Left lobe of liver (tissue), 2 donors: ENCODE data around the gene ACVRL1. TPM values are rescaled to one million over a fixed set of nuclear protein-coding genes. Genes with fewer than 3 reads are reported as not detected.

Experiments
- ATAC-seq: fragments of 200-7000 bp; cut with Tn5 transposase; one replicate; pipeline ENCODE4 v1.9.1; 2020; ENCODE audit warnings: mild to moderate bottlenecking, moderate library complexity
- DNase-seq: peaks from one replicate; pipeline ENCODE4 v3.0.0-alpha.2; 2020; ENCODE audit warnings: low spot score
- total RNA-seq: library from RNA; stranded (reverse); gene quantifications from one replicate; pipeline ENCODE4 v1.2.1, GENCODE V29; 2021
- donor health status: DM: no; HTN: no; CAD: no; lungs with moderate emphysema.
- donor health status: DM: no; HTN: yes; CAD: no.

The ACVRL1 gene
- total RNA-seq, 1 donor from 2014 or later, result 7.1 TPM

DNA sequence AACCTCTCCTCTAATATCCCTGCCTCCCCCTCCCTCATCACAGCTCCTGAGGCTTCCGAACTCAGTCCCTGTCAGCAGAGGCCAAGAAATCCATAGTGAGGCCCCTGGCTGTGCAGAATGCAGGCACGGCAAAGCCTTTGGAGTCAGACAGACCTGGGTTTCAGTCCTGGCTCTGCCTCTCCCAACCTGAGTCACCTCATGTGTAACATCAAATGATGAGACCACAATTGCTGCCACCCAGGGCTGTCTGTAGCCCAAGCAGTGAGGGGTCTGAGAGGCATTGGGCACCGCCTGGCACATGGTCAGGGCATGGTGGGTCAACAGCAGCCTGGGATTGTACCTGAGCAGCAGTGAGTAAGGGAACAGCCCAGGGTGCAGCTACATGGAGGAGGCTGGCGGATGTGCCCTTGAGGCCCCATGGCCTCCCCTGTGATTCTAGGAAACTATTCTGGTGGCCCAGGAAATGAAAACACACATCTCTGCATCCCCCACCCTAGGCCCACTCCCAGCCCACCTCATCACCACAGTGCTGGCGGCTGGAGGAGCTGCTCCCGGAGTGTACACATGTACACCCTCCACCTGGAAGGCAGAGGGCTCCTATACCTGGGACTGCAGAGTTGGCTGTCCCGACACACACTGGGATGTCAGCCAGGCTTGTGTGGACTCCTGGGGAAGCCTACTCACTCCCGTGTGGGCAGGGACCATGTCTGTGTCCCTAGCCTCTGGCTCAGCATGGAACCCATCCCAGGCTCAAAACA, 11.7 kb upstream of the ACVRL1 start:
- DNase-seq, result no peak
- ATAC-seq, result no peak

DNA sequence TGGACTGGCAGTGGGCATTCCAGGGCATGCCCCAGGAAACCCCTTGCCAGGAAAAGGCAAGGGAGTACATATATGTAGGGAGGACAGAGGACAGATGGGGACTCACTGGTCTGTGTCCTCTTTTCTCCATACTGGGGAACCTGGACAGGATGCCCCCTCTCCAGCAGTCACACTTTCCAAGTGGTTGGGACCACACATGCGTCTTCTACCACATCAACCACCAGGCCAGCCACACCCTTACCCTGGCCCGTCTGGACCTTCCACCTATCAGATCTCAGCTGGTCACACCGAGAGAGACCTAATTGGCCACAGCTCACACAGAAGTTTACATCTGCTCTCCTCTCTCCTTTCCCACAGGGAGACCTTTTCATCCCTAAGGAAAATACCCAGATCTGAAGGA, 11.1 kb upstream of the ACVRL1 start:
- peak; percentile 30 for DNase-seq
- no peak for ATAC-seq

DNA sequence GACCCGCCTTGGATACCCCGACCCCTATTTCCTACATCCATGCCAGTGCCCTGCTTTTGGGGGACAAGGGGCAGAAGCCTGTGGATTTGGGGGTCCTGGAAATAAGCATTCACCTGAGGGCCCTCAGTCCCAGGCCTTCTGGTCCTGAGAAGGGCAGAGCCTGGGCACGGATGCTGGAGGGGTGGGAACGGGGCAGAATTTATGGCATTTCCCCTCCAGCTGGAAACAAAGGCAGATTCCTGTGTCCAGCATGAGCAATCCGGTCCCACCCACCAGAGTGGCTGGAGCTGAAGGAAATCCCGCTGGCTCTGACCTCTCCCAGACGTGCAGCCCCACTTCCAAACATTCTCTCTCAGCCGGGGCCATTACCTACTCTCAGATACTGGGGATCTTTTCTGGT, 10.1 kb upstream of the ACVRL1 start:
- peak; percentile 42 for DNase-seq
- ATAC-seq, result no peak

DNA sequence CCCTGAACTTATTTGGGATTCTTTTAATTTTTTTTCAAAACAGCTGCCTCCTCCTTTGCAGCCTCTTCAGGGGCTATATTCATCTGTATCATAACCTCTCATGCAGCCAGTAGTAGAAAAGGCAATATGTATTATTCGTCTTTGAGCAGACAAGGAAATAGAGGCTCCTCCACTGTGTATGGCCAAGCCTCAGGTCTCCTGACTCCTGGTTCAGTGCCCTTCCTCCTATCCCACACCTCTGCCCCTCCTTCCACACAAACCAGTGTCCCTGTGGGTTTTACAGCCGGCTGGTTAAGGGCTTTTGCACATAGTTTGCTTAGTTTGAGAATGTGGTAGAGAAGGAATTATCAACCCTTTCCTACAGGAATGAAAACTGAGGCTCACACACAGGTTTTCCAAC, 8.8 kb upstream of the ACVRL1 start:
- no peak for DNase-seq
- no peak for ATAC-seq

DNA sequence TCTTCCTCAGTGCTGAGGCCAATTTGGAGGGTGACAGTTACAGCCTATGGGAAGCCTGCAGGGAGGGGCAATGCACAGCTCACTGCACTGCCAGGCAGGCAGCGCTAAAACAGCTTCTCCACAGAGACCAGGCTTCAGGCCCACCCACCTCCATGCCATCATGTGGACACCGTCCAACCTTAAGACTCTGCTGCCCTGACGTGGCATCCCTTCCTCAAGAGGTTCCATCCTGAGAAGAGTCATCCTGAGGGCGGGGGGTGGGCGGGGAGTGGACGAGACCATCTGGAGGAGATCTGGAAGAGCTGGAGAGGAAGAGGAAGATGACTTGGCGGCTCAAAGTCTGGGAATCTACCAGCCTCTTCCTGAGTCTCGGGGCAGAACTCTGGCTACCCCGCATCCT, 8.4 kb upstream of the ACVRL1 start:
- DNase-seq (no peak), ATAC-seq (no peak)

DNA sequence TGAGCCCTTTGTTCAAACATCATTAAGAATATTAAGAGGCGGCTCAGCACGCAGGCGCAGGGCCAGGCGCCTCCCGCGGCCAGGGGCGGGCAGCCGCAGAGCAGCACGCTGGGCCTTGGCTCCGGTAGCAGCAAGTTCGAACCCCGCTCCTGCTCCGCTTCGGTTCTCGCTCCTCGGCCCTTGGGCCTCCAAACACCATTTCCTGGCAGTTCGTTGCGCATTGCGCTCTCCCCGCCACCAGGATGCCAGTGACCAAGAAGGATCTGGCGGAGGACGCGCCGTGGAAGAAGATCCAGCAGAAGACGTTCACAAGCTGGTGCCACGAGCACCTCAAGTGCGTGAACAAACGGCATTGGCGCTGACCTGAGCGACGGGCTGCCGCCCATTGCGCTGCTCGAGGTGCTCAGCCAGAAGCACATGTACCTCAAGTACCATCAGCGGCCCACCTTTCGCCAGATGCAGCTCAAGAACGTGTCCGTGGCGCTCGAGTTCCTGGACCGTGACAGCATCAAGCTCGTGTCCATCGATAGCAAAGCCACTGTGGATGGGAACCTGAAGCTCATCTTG, 6.9 kb upstream of the ACVRL1 start:
- DNase-seq, result peak; percentile 39
- no peak for ATAC-seq

DNA sequence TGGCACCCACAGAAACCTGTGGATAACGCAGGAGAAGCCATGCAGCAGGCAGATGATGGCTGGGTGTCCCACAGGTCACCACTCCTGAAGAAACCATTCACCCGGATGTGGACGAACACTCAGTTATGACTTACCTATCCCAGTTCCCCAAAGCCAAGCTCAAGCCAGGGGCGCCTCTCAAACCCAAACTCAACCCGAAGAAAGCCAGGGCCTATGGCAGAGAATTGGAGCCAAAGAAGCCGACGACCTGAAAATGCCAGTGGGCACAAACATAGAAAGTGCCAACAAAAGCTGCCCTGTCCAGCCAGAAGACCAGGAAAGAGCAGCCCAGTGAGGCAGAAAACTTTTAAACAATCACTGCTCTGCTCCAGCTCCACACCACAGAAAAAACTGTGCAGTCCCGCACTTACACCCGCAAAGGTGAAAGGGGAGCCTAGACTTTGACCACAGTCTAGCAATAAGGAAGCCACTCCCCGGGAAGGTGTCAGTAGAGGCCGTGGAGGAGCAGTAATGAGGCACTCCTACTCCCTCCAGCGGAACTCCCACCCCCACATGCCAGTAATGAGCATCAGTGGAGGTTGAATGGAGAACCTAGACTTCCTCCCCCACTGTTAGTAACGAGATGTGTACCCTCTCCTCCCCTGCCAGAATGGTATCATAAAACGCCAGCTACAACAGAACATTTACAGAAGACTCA, 6.0 kb upstream of the ACVRL1 start:
- DNase-seq (peak; percentile 16), ATAC-seq (no peak)

DNA sequence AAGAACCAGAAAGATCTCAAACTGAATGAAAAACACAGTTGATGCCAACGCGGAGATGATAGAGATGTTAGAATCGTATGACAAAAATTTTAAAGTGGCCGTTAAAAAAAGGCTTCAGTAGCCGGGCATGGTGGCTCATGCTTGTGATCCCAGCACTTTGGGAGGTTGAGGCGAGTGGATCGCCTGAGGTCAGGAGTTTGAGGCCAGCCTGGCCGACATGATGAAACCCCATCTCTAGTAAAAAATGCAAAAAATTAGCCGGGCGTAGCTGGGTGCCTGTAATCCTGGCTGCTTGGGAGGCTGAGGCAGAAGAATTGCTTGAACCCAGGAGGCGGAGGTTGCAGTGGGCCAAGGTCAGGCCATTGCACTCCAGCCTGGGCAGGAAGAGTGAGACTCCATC, 5.4 kb upstream of the ACVRL1 start:
- ATAC-seq (no peak), DNase-seq (peak; percentile 28)

DNA sequence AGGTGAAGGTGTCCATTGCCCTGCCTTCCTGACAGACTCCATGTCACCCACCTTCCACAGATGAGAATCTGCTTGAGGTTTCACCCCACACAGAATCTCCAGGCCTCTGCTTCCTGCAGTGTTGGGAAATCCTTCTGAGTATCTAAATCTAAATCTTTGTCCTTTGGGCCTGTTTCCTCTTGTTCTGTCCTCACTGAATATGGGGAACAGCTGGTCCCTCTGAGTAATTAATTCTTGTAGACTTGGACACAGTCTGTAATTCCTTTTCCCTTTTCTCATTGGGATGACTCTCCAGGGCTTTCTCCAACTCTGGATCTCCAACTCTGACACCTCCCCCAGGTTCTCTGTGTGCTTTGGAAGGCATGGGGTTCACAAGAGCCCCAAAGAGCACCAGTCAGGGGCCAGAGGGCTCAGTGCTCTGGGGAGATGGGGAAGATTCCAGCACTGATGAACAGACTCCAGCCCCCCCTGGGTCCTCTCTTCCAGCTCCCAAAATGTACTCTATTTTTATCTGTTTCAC, 2.3 kb upstream of the ACVRL1 start:
- DNase-seq (no peak), ATAC-seq (no peak)

DNA sequence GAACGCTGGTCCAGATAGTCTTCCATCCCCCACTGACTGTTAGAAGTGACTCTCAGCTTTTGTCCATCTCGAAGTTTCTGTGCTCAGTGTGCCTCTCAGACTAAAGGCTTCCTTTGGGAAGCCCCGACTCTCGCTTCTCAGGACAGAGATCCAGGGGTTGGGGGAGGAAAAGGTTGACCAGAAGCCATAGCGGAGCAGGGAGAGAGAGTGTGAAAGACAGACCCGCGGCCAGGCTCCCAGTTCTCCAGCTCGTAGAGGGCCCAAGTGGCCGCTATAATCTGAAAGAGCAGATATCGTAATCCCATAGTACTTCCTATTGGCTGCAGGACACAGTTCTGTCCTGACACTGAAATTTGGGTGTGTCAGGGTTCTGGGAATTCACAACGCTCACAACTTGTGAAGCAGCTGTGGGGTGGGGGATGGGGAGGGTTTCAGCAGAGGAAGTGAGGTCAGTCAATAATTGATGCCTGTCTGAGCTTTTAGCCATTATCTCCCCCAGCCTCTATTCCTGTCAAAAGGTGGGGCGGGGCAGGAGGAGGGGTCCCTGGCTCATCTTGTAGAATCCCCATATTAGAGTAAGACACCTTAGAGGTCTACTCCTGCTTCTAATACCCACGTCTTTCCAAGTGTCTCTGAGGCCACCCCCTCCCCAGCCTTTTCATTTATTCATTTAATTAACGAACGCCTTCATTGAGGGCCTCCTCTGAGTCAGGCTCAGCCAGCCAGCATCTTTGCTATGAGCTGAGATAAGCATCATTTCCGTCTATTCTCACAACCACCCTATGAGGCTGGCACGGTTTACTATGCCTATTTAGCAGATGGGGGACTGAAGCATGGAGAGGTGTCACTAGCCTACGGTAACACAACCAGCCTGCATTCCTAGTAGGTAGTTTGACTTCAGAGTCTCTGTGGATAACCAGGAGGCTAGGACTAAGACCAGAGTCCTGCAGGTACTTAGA, 1.6 kb upstream of the ACVRL1 start:
- DNase-seq, result no peak
- ATAC-seq, result peak; percentile 47

DNA sequence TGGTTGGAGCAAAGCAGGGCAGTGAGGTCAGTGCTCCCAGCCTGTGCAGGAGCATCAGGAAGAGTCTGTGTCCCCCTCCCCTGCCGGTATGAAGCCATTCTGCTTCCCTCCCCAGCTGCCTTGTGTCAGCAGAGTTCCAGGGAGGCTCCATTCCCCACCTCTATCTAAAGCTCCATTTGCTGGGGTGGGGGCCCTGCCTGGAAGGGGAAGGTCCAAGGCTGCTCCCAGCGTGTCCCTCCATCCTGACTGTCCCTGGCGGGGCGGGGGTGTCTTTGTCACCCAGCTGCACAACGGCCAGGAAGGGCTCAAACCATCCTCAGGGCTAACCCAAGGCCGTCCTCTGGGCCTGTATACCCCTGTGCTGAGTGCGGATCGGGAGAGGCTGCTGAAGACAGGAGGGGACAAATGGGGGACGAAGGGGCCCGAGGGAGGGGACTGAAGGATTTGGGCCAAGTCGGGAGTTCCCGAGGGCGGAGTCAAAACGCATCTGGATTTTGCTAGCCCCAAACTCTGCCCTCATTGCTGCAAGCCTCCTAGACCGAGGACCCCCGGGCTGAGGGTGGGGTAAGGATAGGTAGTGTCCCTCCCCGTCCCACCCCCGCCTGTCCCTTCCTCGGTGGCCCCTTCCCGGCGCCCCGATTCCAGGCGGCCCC, 748 bp upstream of the ACVRL1 start:
- DNase-seq (no peak), ATAC-seq (peak; percentile 8)

DNA sequence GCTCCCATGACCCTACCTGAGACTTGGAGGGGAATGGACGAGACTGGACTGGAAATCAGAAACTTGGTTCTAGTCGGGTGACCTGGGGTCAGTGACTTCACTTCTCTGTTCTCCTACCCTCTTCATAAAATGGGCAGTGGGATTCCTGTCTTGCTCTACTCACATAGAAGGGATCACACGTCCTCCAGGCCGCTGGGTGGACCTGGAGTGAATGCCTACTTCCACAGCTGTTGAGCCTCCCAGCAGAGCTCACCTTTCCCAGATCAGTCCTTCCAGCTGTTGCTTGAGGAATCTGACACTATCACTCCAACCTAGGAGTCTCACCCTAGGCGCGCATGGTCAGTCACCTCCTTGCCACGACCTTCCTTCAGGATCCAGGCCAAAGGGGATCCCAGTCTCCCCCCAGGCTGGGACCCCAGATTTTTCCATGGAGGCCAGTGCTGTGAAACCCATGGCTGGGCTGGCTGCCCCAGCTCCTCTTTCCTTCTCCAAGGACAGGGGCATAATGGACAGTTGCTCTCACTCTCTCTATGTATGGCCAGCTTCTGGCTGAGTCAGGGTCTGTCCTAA, 637 bp downstream of the ACVRL1 start:
- no peak for ATAC-seq
- no peak for DNase-seq

DNA sequence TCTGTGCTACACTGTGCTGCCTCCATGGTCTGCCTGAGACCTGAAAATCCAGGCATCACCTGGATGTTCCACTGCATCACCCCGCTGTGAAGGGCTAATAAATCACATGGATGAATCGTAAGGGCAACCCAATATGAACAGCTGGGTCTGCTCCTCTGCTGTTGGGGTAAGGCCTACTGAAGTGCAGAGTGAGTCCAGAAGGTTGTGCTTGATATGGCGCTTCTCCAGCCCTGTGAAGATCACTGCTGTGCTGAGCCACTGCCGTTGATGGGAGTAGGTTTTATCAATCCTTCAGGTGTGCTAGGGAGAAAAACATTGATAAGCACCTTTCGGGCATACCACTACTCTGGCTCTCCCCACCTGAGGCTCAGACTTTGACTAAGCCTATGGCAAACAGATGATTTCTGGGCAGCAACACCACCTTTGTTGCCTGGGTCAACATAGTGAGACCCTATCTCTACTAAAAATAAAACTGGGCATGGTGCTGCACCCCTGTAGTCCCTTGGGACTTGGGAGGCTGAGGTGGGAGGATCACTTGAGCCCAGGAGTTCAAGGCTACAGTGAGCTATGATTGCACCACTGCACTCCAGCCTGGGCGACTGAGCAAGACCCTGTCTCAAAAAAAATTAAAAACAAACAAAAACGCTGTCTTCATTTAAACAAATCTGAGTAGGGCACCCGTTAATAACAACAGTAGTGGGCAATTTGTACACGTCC, 1.7 kb downstream of the ACVRL1 start:
- DNase-seq (no peak), ATAC-seq (no peak)

DNA sequence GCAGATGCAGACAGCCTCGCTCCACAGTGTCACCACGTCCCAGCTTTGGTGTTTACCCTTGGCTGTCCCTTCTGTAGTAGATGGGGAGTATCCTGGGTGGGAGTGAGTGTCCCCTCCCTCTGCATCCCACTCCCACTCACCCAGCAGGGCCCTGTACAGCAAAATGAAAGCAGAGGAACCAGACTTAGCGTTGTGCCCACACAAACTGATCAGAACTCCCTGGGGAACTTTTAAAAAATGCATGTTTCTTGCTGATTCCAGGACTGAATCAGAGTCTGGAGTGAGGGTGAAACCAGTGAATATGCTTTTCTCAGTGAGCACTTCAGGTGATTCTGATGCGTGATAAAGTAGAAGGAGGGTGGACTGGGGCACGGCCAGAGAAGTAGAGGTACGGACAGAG, 2.9 kb downstream of the ACVRL1 start:
- ATAC-seq (no peak), DNase-seq (no peak)

DNA sequence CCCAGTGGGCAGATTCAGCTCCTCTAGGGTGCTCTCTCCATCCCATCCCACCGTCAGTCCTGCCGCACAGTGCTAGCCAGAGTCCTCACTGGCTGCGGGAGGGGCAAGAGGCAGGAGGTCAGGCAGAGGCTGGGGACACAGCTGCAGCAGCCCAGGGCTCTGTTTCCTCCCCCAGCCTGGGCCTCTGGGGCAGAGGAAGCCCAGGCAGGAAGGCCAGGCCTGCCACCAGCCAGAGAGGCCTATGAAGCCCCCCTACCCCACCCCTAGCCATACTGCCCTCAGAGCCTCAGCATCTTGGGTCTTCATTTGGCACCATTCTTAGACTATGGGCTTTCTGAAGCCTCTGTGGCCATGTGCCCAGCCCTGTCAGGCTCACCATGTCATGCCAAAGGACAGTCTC, 3.4 kb downstream of the ACVRL1 start:
- no peak for DNase-seq
- ATAC-seq, result peak; percentile 5

DNA sequence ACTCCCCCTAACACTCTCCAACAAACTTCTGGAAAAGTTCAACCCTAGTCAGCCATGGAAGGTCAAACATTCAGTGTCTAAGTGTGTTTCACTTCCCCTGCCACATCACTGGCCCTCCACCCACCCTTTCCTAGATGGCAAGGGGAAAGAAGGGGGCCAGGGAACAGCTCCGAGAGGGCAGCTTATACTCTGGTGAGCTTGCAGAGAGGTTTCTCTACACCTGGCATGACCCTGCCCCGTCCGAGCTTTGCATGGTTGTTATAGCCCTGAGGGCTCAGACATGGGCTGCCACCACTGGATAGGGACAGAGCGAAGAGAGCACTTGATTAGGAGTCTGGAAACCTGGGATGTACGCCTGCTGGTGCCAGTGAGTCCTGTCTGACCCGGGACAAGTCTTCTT, 4.0 kb downstream of the ACVRL1 start:
- no peak for ATAC-seq
- no peak for DNase-seq

DNA sequence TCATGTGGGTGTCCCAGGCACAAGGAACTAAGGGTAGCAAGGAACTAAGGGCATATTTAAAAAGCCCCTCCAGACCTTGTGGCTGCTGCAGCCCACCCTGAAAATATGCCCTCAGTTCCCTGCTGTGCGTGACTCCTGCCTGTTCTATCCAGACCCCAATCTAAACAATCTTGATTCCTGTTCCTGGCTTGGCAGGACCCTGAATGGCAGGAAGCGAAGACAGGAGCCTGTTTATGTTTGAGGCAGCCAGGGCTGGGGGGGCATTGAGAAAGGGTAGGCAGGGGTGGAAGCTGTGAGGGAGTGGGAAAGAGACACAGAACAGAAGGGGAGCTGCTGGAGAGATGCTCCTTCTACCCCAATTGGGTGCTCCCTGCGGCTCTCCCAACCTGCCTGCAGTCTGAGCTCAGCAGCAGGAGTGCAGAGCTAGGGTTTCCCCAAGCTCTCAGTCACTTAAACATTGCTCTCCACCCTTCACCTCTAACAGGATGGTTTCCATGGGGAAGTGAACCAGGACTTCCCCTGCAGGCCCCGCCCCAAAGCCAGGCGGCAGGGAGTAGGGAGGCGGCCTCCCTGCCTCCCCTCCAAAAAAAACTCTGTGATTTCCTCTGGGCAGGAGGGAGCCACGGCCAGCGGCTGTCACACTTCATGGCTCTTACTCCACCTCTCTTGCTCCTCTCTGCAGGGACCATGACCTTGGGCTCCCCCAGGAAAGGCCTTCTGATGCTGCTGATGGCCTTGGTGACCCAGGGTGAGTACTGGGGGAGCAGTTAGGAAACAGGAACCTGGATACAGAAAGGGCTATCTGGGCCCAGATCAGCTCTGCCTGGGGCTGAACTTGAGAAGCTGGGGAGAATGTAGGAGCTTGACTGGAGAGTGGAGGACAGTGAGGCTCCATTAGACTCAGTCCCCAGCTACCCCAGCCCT, 4.7 kb downstream of the ACVRL1 start:
- ATAC-seq (peak; percentile 62), DNase-seq (peak; percentile 45)
